CD14-positive monocyte (primary cell): Measurements from ENCODE around the gene AHNAK. TPM values are rescaled to one million over a fixed set of nuclear protein-coding genes. Genes with fewer than 3 reads are reported as not detected.

Experiments used
- DNase-seq, 3 donors: peaks; one replicate each; pipeline ENCODE4 v3.0.0-alpha.2; 2011 to 2022
- H2AFZ ChIP-seq: 2 replicates; pipeline ENCODE4 v1.6.0; 2012; ENCODE audit warnings: mild to moderate bottlenecking, low read depth, low read length, inconsistent platforms; ENCODE audit not compliant: insufficient read depth, poor library complexity, severe bottlenecking
- H3K27ac ChIP-seq, 2 donors: 1 replicate in 1 of 2; 2 replicates in 1 of 2; pipeline ENCODE4 v1.5.1; 2012 to 2013; ENCODE audit warnings: low read length in 2 of 2, control low read depth in 1 of 2, inconsistent platforms in 1 of 2, low read depth in 1 of 2, mild to moderate bottlenecking in 1 of 2
- H3K27me3 ChIP-seq, 2 donors: one replicate each; pipeline versions ENCODE4 v1.6.0 to v1.6.1; 2011 to 2013; ENCODE audit warnings: low read length in 2 of 2; ENCODE audit not compliant: control insufficient read depth in 2 of 2, insufficient read depth in 2 of 2
- H3K36me3 ChIP-seq, 2 donors: replicated peaks in 1 of 2; 1 replicate in 1 of 2; 2 replicates in 1 of 2; pipeline versions ENCODE4 v1.5.1 to v1.6.1; 2012 to 2013; ENCODE audit warnings: low read length in 2 of 2, control low read depth in 1 of 2, inconsistent platforms in 1 of 2, mild to moderate bottlenecking in 1 of 2; ENCODE audit not compliant: insufficient read depth in 2 of 2, control insufficient read depth in 1 of 2
- H3K4me1 ChIP-seq, 2 donors: 1 replicate in 1 of 2; 2 replicates in 1 of 2; pipeline versions ENCODE4 v1.5.1 to v1.6.1; 2012 to 2013; ENCODE audit warnings: low read length in 2 of 2, control low read depth in 1 of 2, inconsistent platforms in 1 of 2, mild to moderate bottlenecking in 1 of 2, moderate library complexity in 1 of 2; ENCODE audit not compliant: insufficient read depth in 2 of 2, control insufficient read depth in 1 of 2
- H3K4me2 ChIP-seq: replicated peaks from 2 replicates; pipeline ENCODE3; 2012; ENCODE audit warnings: low read length, moderate library complexity, mild to moderate bottlenecking; ENCODE audit not compliant: poor library complexity, severe bottlenecking; ENCODE audit errors: extremely low read depth
- H3K4me3 ChIP-seq, 3 experiments: fragments of 200-600 bp in 1 of 3; sonication (generic) in 1 of 3; replicated peaks in 1 of 3; 1 replicate in 2 of 3; 2 replicates in 1 of 3; pipeline ENCODE4 v1.5.1; 2011 to 2013; ENCODE audit warnings: low read length in 3 of 3, mild to moderate bottlenecking in 3 of 3, control low read depth in 2 of 3, low read depth in 2 of 3, inconsistent platforms in 1 of 3, moderate library complexity in 1 of 3
- H3K79me2 ChIP-seq: 2 replicates; pipeline ENCODE4 v1.6.0; 2012; ENCODE audit warnings: mild to moderate bottlenecking, control low read depth, inconsistent platforms, low read length, moderate library complexity; ENCODE audit not compliant: insufficient read depth
- H3K9ac ChIP-seq: 2 replicates; pipeline ENCODE4 v1.6.0; 2017; ENCODE audit warnings: low read length, mild to moderate bottlenecking; ENCODE audit not compliant: insufficient read depth, poor library complexity, severe bottlenecking
- H3K9me3 ChIP-seq, 2 donors: replicated peaks in 1 of 2; 1 replicate in 1 of 2; 2 replicates in 1 of 2; pipeline versions ENCODE4 v1.5.1 to v1.6.1; 2012 to 2013; ENCODE audit warnings: low read length in 2 of 2, control low read depth in 1 of 2; ENCODE audit not compliant: control insufficient read depth in 1 of 2, insufficient read depth in 1 of 2
- H4K20me1 ChIP-seq: 2 replicates; pipeline ENCODE4 v1.6.0; 2012; ENCODE audit warnings: mild to moderate bottlenecking, low read length, control low read depth, moderate library complexity; ENCODE audit not compliant: insufficient read depth
- H3K27ac Mint-ChIP-seq, 7 donors: one replicate each; pipeline ENCODE4 v1.8.0; 2020; ENCODE audit warnings: mild to moderate bottlenecking in 7 of 7, mixed read lengths in 7 of 7, moderate library complexity in 6 of 7, inconsistent platforms in 2 of 7
- H3K27me3 Mint-ChIP-seq, 3 donors: one replicate each; pipeline ENCODE4 v1.8.0; 2021 to 2022; ENCODE audit warnings: low read depth in 3 of 3, mild to moderate bottlenecking in 3 of 3, mixed read lengths in 3 of 3, moderate library complexity in 3 of 3, inconsistent platforms in 1 of 3
- H3K36me3 Mint-ChIP-seq, 2 donors: one replicate each; pipeline ENCODE4 v1.8.0; 2020; ENCODE audit warnings: mixed read lengths in 2 of 2, inconsistent platforms in 1 of 2, mild to moderate bottlenecking in 1 of 2
- H3K4me1 Mint-ChIP-seq: one replicate; pipeline ENCODE4 v1.8.0; 2020; ENCODE audit warnings: mild to moderate bottlenecking, mixed read lengths
- H3K4me3 Mint-ChIP-seq, 2 donors: one replicate each; pipeline ENCODE4 v1.8.0; 2020; ENCODE audit warnings: mild to moderate bottlenecking in 2 of 2, mixed read lengths in 2 of 2, moderate library complexity in 1 of 2
- H3K9me3 Mint-ChIP-seq, 7 donors: one replicate each; pipeline ENCODE4 v1.8.0; 2020 to 2022; ENCODE audit warnings: mixed read lengths in 7 of 7, mild to moderate bottlenecking in 6 of 7, moderate library complexity in 6 of 7, inconsistent platforms in 2 of 7
- WGBS: methylation state at CpG from one replicate; pipeline ENCODE4 v1.1.5; 2013; ENCODE audit warnings: missing lambda C conversion rate; ENCODE audit not compliant: insufficient coverage; 5-methylcytosine and 5-hydroxymethylcytosine counted together
- intact Hi-C, 2 donors: fragments of 100-400 bp; cut with micrococcal nuclease; formaldehyde crosslinking; loops; one replicate each; pipeline versions ENCODE4 v1.15.0 to v1.15.1; 2023
- polyA plus RNA-seq, 3 donors: library from polyadenylated mRNA; depleted of rRNA in 1 of 3; unstranded in 2 of 3; stranded (reverse) in 1 of 3; fragments of 300-500 nt in 2 of 3; fragments of >200 nt in 1 of 3; fragmentation: Illumina TruSeq in 2 of 3; gene quantifications; 1 replicate in 2 of 3; 2 replicates in 1 of 3; pipeline ENCODE4 v1.2.3, GENCODE V29; 2012 to 2021
- small RNA-seq: library from RNA; depleted of rRNA; stranded (forward); fragments of <200 nt; gene quantifications from one replicate; pipeline ENCODE3, GENCODE V24; 2012; ENCODE audit warnings: low read depth; ENCODE audit not compliant: insufficient read length
- TF ChIP-seq, protein P1 (sequence below): fragments of 200-600 bp; IDR thresholded peaks from one replicate; pipeline ENCODE4 v1.8.0; 2022; ENCODE audit warnings: antibody characterized with exemption, mild to moderate bottlenecking

Gene AHNAK
- polyA plus RNA-seq, 3 donors: 80.0 to 201 (median 103) TPM

DNA sequence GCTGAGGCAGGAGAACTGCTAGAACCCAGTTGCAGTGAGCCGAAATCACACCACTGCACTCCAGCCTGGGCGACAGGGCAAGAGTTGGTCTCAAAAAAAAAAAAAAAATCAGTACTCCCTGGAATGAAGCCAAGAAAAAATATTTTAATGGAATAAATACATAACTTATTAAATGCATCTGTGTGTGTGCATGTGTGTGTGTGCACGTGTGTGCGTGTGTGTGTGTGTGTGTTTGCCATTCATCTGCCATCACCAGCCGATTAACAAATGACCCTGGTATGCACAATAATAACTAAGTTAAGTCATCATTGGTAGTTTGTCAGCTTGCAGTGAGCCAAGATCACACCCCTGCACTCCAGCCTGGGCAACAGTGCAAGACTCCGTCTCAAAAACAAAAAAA is 162.8 kb downstream of the AHNAK start:
- Mint-ChIP-seq H3K4me1 (peaks cover 5% of the 10 kb centered on the region), H3K27ac (no peak overlapping the region), H3K9me3 (no peaks in the 10 kb centered on the region), H3K36me3 (peaks cover 5 to 26% of the 10 kb centered on the region in 2 donors), H3K4me3 (no peak overlapping the region), H3K27me3 (peaks cover 0 to 1% (median 0%) of the 10 kb centered on the region in 3 donors)
- 80% methylated on average over 1 of the region's 6 CpGs for WGBS
- Histone ChIP-seq H3K9me3 (no peaks in the 10 kb centered on the region), H3K79me2 (no peaks in the 10 kb centered on the region), H3K9ac (no peak overlapping the region), H2AFZ (no peak overlapping the region), H3K27ac (no peak overlapping the region), H3K36me3 (peaks cover 3 to 8% of the 10 kb centered on the region in 2 donors), H3K4me1 (peaks cover 5 to 6% of the 10 kb centered on the region in 2 donors), H3K4me3 (no peak overlapping the region), H3K27me3 (no peaks in the 10 kb centered on the region), H4K20me1 (no peaks in the 10 kb centered on the region), H3K4me2 (no peak overlapping the region)
- no peak for DNase-seq
- TF ChIP-seq, protein P1, sequence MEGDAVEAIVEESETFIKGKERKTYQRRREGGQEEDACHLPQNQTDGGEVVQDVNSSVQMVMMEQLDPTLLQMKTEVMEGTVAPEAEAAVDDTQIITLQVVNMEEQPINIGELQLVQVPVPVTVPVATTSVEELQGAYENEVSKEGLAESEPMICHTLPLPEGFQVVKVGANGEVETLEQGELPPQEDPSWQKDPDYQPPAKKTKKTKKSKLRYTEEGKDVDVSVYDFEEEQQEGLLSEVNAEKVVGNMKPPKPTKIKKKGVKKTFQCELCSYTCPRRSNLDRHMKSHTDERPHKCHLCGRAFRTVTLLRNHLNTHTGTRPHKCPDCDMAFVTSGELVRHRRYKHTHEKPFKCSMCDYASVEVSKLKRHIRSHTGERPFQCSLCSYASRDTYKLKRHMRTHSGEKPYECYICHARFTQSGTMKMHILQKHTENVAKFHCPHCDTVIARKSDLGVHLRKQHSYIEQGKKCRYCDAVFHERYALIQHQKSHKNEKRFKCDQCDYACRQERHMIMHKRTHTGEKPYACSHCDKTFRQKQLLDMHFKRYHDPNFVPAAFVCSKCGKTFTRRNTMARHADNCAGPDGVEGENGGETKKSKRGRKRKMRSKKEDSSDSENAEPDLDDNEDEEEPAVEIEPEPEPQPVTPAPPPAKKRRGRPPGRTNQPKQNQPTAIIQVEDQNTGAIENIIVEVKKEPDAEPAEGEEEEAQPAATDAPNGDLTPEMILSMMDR: no peak
- intact Hi-C loops: no loop called here

Small RNA genes within 50 kb of the gene (small RNA-seq; reads per million reads assigned to genes)
- gene EEF1G: not detected
- not detected for gene MIR6747

Other genes with a start within 250 kb of the AHNAK start
- gene SCGB1D4, start 247.7 kb downstream of the AHNAK start, polyA plus RNA-seq: not detected
- gene ASRGL1, start 209.4 kb downstream of the AHNAK start, polyA plus RNA-seq: 10 to 100 TPM; 22.3 to 57.8 (median 50.6) TPM
- not detected for gene SCGB1A1, start 127.8 kb downstream of the AHNAK start, polyA plus RNA-seq
- gene EEF1G, start 27.1 kb upstream of the AHNAK start, polyA plus RNA-seq: 100 to 1,000 TPM; 490 to 603 (median 491) TPM
- 10 to 100 TPM in 1 of 3 donors, 1 to 10 TPM in 2; 1.8 to 16.3 (median 2.1) TPM for gene TUT1, start 44.7 kb upstream of the AHNAK start, polyA plus RNA-seq
- gene MTA2, start 55.1 kb upstream of the AHNAK start, polyA plus RNA-seq: 10 to 100 TPM; 14.0 to 38.6 (median 17.6) TPM
- gene EML3, start 66.0 kb upstream of the AHNAK start, polyA plus RNA-seq: 100 to 1,000 TPM in 1 of 3 donors, 10 to 100 TPM in 1, 1 to 10 TPM in 1; 7.2 to 131 (median 10.6) TPM
- 1 to 10 TPM in 1 of 3 donors, under 1 TPM in 2; 0.51 to 1.4 (median 0.75) TPM for gene ROM1, start 66.5 kb upstream of the AHNAK start, polyA plus RNA-seq
- gene B3GAT3, start 75.2 kb upstream of the AHNAK start, polyA plus RNA-seq: 10 to 100 TPM; 18.5 to 44.9 (median 19.0) TPM
- gene GANAB, start 99.8 kb upstream of the AHNAK start, polyA plus RNA-seq: 100 to 1,000 TPM in 2 of 3 donors, 10 to 100 TPM in 1; 99.7 to 116 (median 109) TPM
- 10 to 100 TPM in 1 of 3 donors, 1 to 10 TPM in 2; 4.2 to 16.0 (median 9.9) TPM for gene INTS5, start 106.5 kb upstream of the AHNAK start, polyA plus RNA-seq
- 10 to 100 TPM; 25.9 to 78.2 (median 74.6) TPM for gene C11orf98, start 118.4 kb upstream of the AHNAK start, polyA plus RNA-seq
- gene CSKMT, start 118.5 kb upstream of the AHNAK start, polyA plus RNA-seq: 1 to 10 TPM in 2 of 3 donors, under 1 TPM in 1; 0.73 to 4.9 (median 1.4) TPM
- 1 to 10 TPM; 3.3 to 7.9 (median 7.2) TPM for gene UQCC3, start 124.9 kb upstream of the AHNAK start, polyA plus RNA-seq
- 1 to 10 TPM; 1.9 to 9.1 (median 2.9) TPM for gene LBHD1, start 125.5 kb upstream of the AHNAK start, polyA plus RNA-seq
- 100 to 1,000 TPM in 2 of 3 donors, 10 to 100 TPM in 1; 93.9 to 147 (median 106) TPM for gene UBXN1, start 132.3 kb upstream of the AHNAK start, polyA plus RNA-seq
- not detected for gene LRRN4CL, start 142.7 kb upstream of the AHNAK start, polyA plus RNA-seq
- gene BSCL2, start 160.6 kb upstream of the AHNAK start, polyA plus RNA-seq: 10 to 100 TPM; 43.5 to 65.7 (median 63.3) TPM
- gene GNG3, start 160.9 kb upstream of the AHNAK start, polyA plus RNA-seq: under 1 TPM in 1 of 3 donors, not detected in 2; 0.23 TPM
- gene HNRNPUL2, start 180.7 kb upstream of the AHNAK start, polyA plus RNA-seq: 10 to 100 TPM in 1 of 3 donors, under 1 TPM in 2; 0.33 to 13.8 (median 0.88) TPM
- gene TTC9C, start 181.7 kb upstream of the AHNAK start, polyA plus RNA-seq: 10 to 100 TPM; 17.9 to 21.6 (median 20.4) TPM
- 1 to 10 TPM; 1.7 to 4.5 (median 2.0) TPM for gene ZBTB3, start 207.4 kb upstream of the AHNAK start, polyA plus RNA-seq
- gene POLR2G, start 214.8 kb upstream of the AHNAK start, polyA plus RNA-seq: 100 to 1,000 TPM; 162 to 243 (median 231) TPM
- gene TAF6L, start 224.6 kb upstream of the AHNAK start, polyA plus RNA-seq: 10 to 100 TPM in 1 of 3 donors, 1 to 10 TPM in 2; 5.1 to 35.5 (median 5.3) TPM
- 100 to 1,000 TPM in 2 of 3 donors, 10 to 100 TPM in 1; 95.8 to 236 (median 220) TPM for gene TMEM179B, start 240.6 kb upstream of the AHNAK start, polyA plus RNA-seq
- gene TMEM223, start 245.2 kb upstream of the AHNAK start, polyA plus RNA-seq: 10 to 100 TPM in 2 of 3 donors, 1 to 10 TPM in 1; 5.7 to 20.4 (median 19.6) TPM